ENCODE data around the gene PGLYRP3. TPM values are rescaled to one million over a fixed set of nuclear protein-coding genes. Genes with fewer than 3 reads are reported as not detected.

PGLYRP3 gene
- not detected for total RNA-seq

GRCh38 chr1:153312570-153313186 lies at the start of gene PGLYRP3:
PGLYRP3 (minus strand) TSS chr1:153312952; CDS start chr1:153310665, 2,287 bp downstream.
- CTCF ChIA-PET = no interaction called here

GRCh38 chr1:153362187-153362775 lies 49.5 kb upstream of the PGLYRP3 start:
- ChIA-PET POLR2A (no interaction called here), CTCF (interaction anchor here (1.2 kb wide), 2 partner anchors 9 to 133 kb away, joined by 3 to 4 read pairs; no protein-coding TSS in a partner anchor)

More at GRCh38 chr1:153312570-153313186, at the start of gene PGLYRP3:
- POLR2A ChIA-PET = no interaction called here

DNA sequence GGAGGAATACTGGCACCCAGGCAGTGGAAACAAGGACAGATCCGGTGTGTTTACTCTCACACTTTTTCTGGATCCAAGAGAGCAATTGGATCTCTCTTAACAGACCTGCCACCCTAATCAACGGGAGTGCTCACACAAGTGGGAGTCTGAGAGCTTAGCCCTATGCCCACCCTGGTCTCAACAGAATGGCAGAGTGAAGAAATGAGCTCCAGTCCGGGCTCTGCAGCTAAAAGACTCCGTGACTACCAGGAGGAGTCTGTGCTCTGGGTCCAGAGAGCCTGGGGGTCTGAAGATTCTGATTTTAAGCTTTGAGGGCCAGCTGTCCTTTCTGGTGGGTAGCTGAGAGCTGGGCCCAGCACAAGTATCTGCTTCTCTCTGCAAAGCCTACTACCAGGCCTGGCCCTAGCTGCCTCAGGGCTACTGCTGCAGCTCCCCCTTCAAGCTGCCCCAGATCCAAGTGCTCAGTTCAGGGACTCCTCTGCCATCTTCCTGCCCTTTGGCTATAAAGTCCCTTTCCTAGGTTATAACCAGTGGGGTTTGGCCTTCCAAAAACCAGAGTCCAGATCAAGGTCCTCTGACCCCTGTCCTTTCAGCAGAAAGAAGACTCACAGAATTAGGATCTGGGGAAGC lies 48.8 kb upstream of the PGLYRP3 start:
- POLR2A ChIA-PET = no interaction called here
- CTCF ChIA-PET = interaction anchor here (1.2 kb wide), 2 partner anchors 8 to 133 kb away, joined by 3 to 4 read pairs; no protein-coding TSS in a partner anchor

DNA sequence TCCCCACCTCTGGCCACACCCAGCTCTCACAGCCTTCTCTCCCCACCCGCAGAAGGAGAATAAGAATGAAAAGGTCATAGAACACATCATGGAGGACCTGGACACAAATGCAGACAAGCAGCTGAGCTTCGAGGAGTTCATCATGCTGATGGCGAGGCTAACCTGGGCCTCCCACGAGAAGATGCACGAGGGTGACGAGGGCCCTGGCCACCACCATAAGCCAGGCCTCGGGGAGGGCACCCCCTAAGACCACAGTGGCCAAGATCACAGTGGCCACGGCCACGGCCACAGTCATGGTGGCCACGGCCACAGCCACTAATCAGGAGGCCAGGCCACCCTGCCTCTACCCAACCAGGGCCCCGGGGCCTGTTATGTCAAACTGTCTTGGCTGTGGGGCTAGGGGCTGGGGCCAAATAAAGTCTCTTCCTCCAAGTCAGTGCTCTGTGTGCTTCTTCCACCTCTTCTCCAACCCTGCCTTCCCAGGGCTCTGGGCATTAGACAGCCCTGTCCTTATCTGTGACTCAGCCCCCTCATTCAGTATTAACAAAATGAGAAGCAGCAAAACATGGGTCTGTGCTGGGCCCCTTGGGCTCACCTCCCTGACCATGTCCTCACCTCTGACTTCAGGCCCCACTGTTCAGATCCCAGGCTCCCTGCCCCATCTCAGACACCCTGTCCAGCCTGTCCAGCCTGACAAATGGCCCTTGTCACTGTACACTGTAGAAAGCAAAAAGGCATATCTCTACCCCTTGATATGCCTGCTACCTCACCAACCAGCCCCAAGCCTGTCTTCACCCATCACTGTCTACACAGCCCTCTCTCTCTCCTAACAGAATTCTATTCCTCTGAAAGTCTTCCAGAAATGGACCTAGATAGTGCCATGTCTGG lies 48.1 kb upstream of the PGLYRP3 start:
- POLR2A ChIA-PET = no interaction called here
- CTCF ChIA-PET = interaction anchor here (1.2 kb wide), 1 partner anchor 134 kb away, joined by 3 read pairs; no protein-coding TSS in a partner anchor

DNA sequence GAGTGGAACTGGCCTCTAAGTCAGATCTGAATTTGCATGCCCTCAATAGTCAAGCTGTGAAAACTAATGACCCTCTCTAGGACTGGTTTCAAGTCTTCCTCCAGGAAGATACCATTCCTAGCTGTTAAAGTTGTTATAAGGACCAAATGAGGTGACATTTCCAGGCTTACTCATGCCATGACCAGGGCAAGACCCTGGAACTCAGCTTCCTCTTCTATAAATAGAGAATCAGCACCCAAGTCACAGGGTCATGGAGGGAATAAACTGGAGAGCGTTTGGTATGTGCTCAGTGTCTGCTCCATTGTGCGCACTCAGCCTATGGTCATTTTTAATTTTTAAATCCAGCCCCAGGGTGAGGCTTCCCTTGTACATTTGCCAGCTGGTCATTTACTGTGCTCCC lies 47.4 kb upstream of the PGLYRP3 start:
- ChIA-PET POLR2A (no interaction called here), CTCF (no interaction called here)

DNA sequence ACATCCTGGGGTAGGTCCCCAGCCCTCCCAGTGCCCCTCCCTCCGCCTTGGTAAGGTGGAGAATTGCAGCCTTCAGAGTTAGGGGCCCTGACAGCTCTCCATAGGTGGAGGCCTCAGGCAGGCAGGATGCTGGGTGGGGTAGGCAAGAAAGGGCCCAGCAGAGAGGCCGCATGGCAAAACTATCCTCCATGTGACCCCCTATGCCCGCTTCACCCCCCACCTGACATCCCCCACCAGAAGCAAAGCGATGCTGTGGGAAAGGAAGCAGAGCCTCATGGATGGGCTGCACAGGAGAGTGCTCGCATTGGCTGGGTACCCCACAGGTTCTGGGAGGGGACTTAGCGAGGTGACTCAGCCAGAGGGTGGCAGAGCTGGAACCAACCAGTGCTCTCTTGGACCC lies 46.5 kb upstream of the PGLYRP3 start:
- ChIA-PET CTCF (no interaction called here), POLR2A (no interaction called here)

GRCh38 chr1:153358691-153358975 lies 45.9 kb upstream of the PGLYRP3 start:
- ChIA-PET POLR2A (no interaction called here), CTCF (interaction anchor here (2.2 kb wide), 1 partner anchor 136 kb away, joined by 8 read pairs; no protein-coding TSS in a partner anchor)

GRCh38 chr1:153357853-153358690 lies 45.3 kb upstream of the PGLYRP3 start, which contains the start of gene S100A9:
S100A9 (plus strand) TSS chr1:153357854; CDS start chr1:153358284, 430 bp downstream.
- ChIA-PET CTCF (interaction anchor here (1.1 to 2.2 kb wide), 2 partner anchors 14 to 137 kb away, joined by 3 to 8 read pairs; no protein-coding TSS in a partner anchor), POLR2A (no interaction called here)

- POLR2A ChIA-PET = no interaction called here
- CTCF ChIA-PET = interaction anchor here (1.1 to 2.2 kb wide), 2 partner anchors 13 to 137 kb away, joined by 3 to 8 read pairs; no protein-coding TSS in a partner anchor
Observed at GRCh38 chr1:153357076-153357852, 44.5 kb upstream of the PGLYRP3 start.

GRCh38 chr1:153356392-153357075 lies 43.8 kb upstream of the PGLYRP3 start:
- POLR2A ChIA-PET = no interaction called here
- CTCF ChIA-PET = interaction anchor here (2.2 kb wide), 1 partner anchor 138 kb away, joined by 8 read pairs; no protein-coding TSS in a partner anchor

GRCh38 chr1:153355445-153356071 lies 42.8 kb upstream of the PGLYRP3 start:
- POLR2A ChIA-PET = no interaction called here
- CTCF ChIA-PET = interaction anchor here (0.8 kb wide), 1 partner anchor 49 kb away, joined by 3 read pairs; no protein-coding TSS in a partner anchor

- CTCF ChIA-PET = interaction anchor here (0.8 to 4.3 kb wide), 2 partner anchors 50 to 140 kb away, joined by 3 to 39 read pairs; no protein-coding TSS in a partner anchor
- POLR2A ChIA-PET = no interaction called here
Observed at GRCh38 chr1:153354515-153355193, 41.9 kb upstream of the PGLYRP3 start.

- ChIA-PET CTCF (interaction anchor here (1.2 to 4.3 kb wide), 7 partner anchors 9 to 180 kb away, joined by 3 to 39 read pairs (median 4); no protein-coding TSS in a partner anchor), POLR2A (no interaction called here)
Observed at GRCh38 chr1:153353226-153353947, 40.6 kb upstream of the PGLYRP3 start.

GRCh38 chr1:153352523-153352922 lies 39.8 kb upstream of the PGLYRP3 start:
- CTCF ChIA-PET = interaction anchor here (1.4 to 4.3 kb wide), 5 partner anchors 12 to 181 kb away, joined by 4 to 39 read pairs (median 5); no protein-coding TSS in a partner anchor

GRCh38 chr1:153350321-153350957 lies 37.7 kb upstream of the PGLYRP3 start:
- CTCF ChIA-PET = interaction anchor here (4.3 kb wide), 1 partner anchor 144 kb away, joined by 39 read pairs; no protein-coding TSS in a partner anchor

More at GRCh38 chr1:153352523-153352922, 39.8 kb upstream of the PGLYRP3 start:
- POLR2A ChIA-PET = no interaction called here

More at GRCh38 chr1:153350321-153350957, 37.7 kb upstream of the PGLYRP3 start:
- POLR2A ChIA-PET = no interaction called here
